A673 (cell line): ENCODE measurements around the gene LRTM2. TPM values are rescaled to one million over a fixed set of nuclear protein-coding genes. Genes with fewer than 3 reads are reported as not detected.

Source experiments
- BruUV-seq: library from RNA; stranded (reverse); fragments of 400-500 nt; replicated peaks from 2 replicates; lab custom pipeline; 2021; lab: Mats Ljungman, UMichigan
- CTCF ChIA-PET: fragments of 300-600 bp; sonication (Branson Sonifier 250); formaldehyde crosslinking; loops from one replicate; lab custom pipeline; 2022; ENCODE audit warnings: antibody characterized with exemption; lab: Charles Lee
- POLR2A ChIA-PET: fragments of 300-600 bp; sonication (Branson Sonifier 250); formaldehyde crosslinking; loops from one replicate; lab custom pipeline; 2022; ENCODE audit warnings: antibody characterized with exemption; ENCODE audit not compliant: low non-redundant PET; lab: Charles Lee
- DNase-seq: peaks from one replicate; pipeline ENCODE4 v3.0.0-alpha.2; 2015; ENCODE audit warnings: low spot score
- H3K27ac ChIP-seq: fragments of 200-600 bp; sonication (generic); 2 replicates; pipeline ENCODE4 v1.5.1; 2016; ENCODE audit warnings: mixed run types, low read depth, mild to moderate bottlenecking, mixed read lengths, antibody characterized with exemption, low read length; ENCODE audit not compliant: poor library complexity, severe bottlenecking
- H3K27me3 ChIP-seq: fragments of 200-600 bp; sonication (generic); replicated peaks from 2 replicates; pipeline ENCODE4 v1.6.1; 2017; ENCODE audit warnings: mixed run types, low read depth, mild to moderate bottlenecking, mixed read lengths, antibody characterized with exemption, low read length; ENCODE audit not compliant: insufficient read depth, poor library complexity
- H3K36me3 ChIP-seq: fragments of 200-600 bp; sonication (generic); 2 replicates; pipeline ENCODE4 v1.6.1; 2016; ENCODE audit warnings: mixed run types, mild to moderate bottlenecking, mixed read lengths, antibody characterized with exemption, low read length; ENCODE audit not compliant: insufficient read depth, poor library complexity, severe bottlenecking
- H3K4me1 ChIP-seq: fragments of 200-600 bp; sonication (generic); 2 replicates; pipeline ENCODE4 v1.6.1; 2017; ENCODE audit warnings: mixed run types, mild to moderate bottlenecking, mixed read lengths, antibody characterized with exemption, low read length; ENCODE audit not compliant: insufficient read depth, poor library complexity, severe bottlenecking
- H3K4me3 ChIP-seq: fragments of 200-600 bp; sonication (generic); 2 replicates; pipeline ENCODE4 v1.5.1; 2016; ENCODE audit warnings: low read depth, mixed run types, mild to moderate bottlenecking, mixed read lengths, low read length; ENCODE audit not compliant: poor library complexity, severe bottlenecking
- H3K9me3 ChIP-seq: fragments of 200-600 bp; sonication (generic); 2 replicates; pipeline ENCODE4 v1.6.1; 2016; ENCODE audit warnings: mixed run types, low read depth, mild to moderate bottlenecking, mixed read lengths, antibody characterized with exemption, low read length; ENCODE audit not compliant: poor library complexity, severe bottlenecking
- CTCF ChIP-seq: fragments of 300-800, 200-600 bp; sonication (generic); conservative IDR thresholded peaks from 2 replicates; pipeline ENCODE4 v1.5.1; 2017; ENCODE audit warnings: low read depth, mild to moderate bottlenecking, antibody characterized with exemption, low read length, moderate library complexity, mixed read lengths
- EZH2 ChIP-seq: fragments of 200-600 bp; sonication (generic); IDR thresholded peaks from 2 replicates; pipeline ENCODE4 v1.6.1; 2017; ENCODE audit warnings: borderline replicate concordance, low read depth, mild to moderate bottlenecking, mixed read lengths, antibody characterized with exemption, low read length; ENCODE audit not compliant: poor library complexity, severe bottlenecking
- intact Hi-C: fragments of 100-400 bp; cut with micrococcal nuclease; formaldehyde crosslinking; loops from one replicate; pipeline ENCODE4 v1.10.0; 2022; ENCODE audit not compliant: unreplicated experiment
- total RNA-seq: library from RNA; stranded (reverse); gene quantifications from 2 replicates; pipeline ENCODE4 v1.2.3, GENCODE V29; 2021

Gene LRTM2
- total RNA-seq, 1 experiment from 2014 or later: not detected

GRCh38 chr12:1880876-1881275 lies 60.5 kb downstream of the LRTM2 start:
- BruUV-seq: no TSS peak
- H3K4me3 ChIP-seq: no peak overlapping the region
- no peak for DNase-seq

GRCh38 chr12:1881301-1881700 lies 60.9 kb downstream of the LRTM2 start:
- DNase-seq: no peak
- CTCF ChIA-PET: no interaction called here
- Histone ChIP-seq H3K4me3 (no peak overlapping the region), H3K27ac (no peak overlapping the region), H3K4me1 (no peaks in the 10 kb centered on the region), H3K36me3 (no peaks in the 10 kb centered on the region), H3K9me3 (no peaks in the 10 kb centered on the region), H3K27me3 (no peaks in the 10 kb centered on the region)
- intact Hi-C loops: no loop called here
- POLR2A ChIA-PET: no interaction called here
- no TSS peak for BruUV-seq
- TF ChIP-seq EZH2 (no peak), CTCF (no peak)

More at GRCh38 chr12:1880876-1881275, 60.5 kb downstream of the LRTM2 start:
- Histone ChIP-seq H3K4me1 (no peaks in the 10 kb centered on the region), H3K27ac (no peak overlapping the region), H3K36me3 (no peaks in the 10 kb centered on the region), H3K27me3 (no peaks in the 10 kb centered on the region), H3K9me3 (no peaks in the 10 kb centered on the region)
- ChIA-PET POLR2A (no interaction called here), CTCF (no interaction called here)
- intact Hi-C loops: no loop called here
- TF ChIP-seq EZH2: no peak
- no peak for TF ChIP-seq CTCF

- H3K27ac ChIP-seq: no peak overlapping the region
- POLR2A ChIA-PET: no interaction called here
- CTCF ChIA-PET: no interaction called here
- no peak overlapping the region for H3K4me3 ChIP-seq
- DNase-seq: no peak
- no TSS peak for BruUV-seq
- no peaks in the 10 kb centered on the region for H3K27me3 ChIP-seq
- H3K36me3 ChIP-seq: no peaks in the 10 kb centered on the region
- no peaks in the 10 kb centered on the region for H3K9me3 ChIP-seq
- intact Hi-C loops: no loop called here
- no peaks in the 10 kb centered on the region for H3K4me1 ChIP-seq
- TF ChIP-seq CTCF (no peak), EZH2 (no peak)
Observed at GRCh38 chr12:1881936-1882335, 61.6 kb downstream of the LRTM2 start.
